B cell (primary cell): ENCODE measurements around the gene SERPINA9. TPM values are rescaled to one million over a fixed set of nuclear protein-coding genes. Genes with fewer than 3 reads are reported as not detected.

Experiments used
- ATAC-seq: fragments of 200-7000 bp; cut with Tn5 transposase; one replicate; pipeline ENCODE4 v1.10.0; 2021; ENCODE audit warnings: low read depth, mild to moderate bottlenecking, moderate number of reproducible peaks, moderate library complexity
- CTCF ChIA-PET: fragments of 350-600 bp; sonication (Branson Sonifier 250); formaldehyde crosslinking; loops from one replicate; lab custom pipeline; 2021; ENCODE audit warnings: antibody characterized with exemption, inconsistent platforms; lab: Charles Lee
- POLR2A ChIA-PET: fragments of 350-600 bp; sonication (Branson Sonifier 250); formaldehyde crosslinking; loops from one replicate; lab custom pipeline; 2021; ENCODE audit warnings: antibody characterized with exemption; lab: Charles Lee
- DNase-seq: peaks from one replicate; pipeline ENCODE4 v3.0.0; 2013
- H2AFZ ChIP-seq: 2 replicates; pipeline ENCODE4 v1.6.1; 2012; ENCODE audit warnings: mild to moderate bottlenecking, low read depth, low read length; ENCODE audit not compliant: insufficient read depth, poor library complexity, severe bottlenecking
- H3K27ac ChIP-seq, 2 donors: 1 replicate in 1 of 2; 2 replicates in 1 of 2; pipeline ENCODE4 v1.5.1; 2012 to 2013; ENCODE audit warnings: low read length in 2 of 2, mild to moderate bottlenecking in 2 of 2, moderate library complexity in 1 of 2
- H3K27me3 ChIP-seq, 4 experiments: fragments of 200-600 bp in 1 of 4; sonication (generic) in 1 of 4; replicated peaks in 1 of 4; 1 replicate in 2 of 4; 2 replicates in 2 of 4; pipeline versions ENCODE4 v1.6.1 to v1.7.0; 2013 to 2016; ENCODE audit warnings: low read length in 3 of 4, mild to moderate bottlenecking in 2 of 4, mixed read lengths in 1 of 4, moderate library complexity in 1 of 4; ENCODE audit not compliant: insufficient read depth in 4 of 4, control insufficient read depth in 3 of 4; ENCODE audit errors: control extremely low read depth in 1 of 4
- H3K36me3 ChIP-seq, 2 experiments: replicated peaks in 1 of 2; 1 replicate in 1 of 2; 2 replicates in 1 of 2; pipeline versions ENCODE4 v1.6.1 to v1.7.1; 2013; ENCODE audit warnings: low read length in 1 of 2; ENCODE audit not compliant: insufficient read depth in 2 of 2, control insufficient read depth in 1 of 2; ENCODE audit errors: control extremely low read depth in 1 of 2, extremely low read depth in 1 of 2
- H3K4me1 ChIP-seq, 2 donors: fragments of 200-600 bp in 1 of 2; sonication (generic) in 1 of 2; 1 replicate in 1 of 2; 2 replicates in 1 of 2; pipeline versions ENCODE4 v1.5.1 to v1.6.1; 2013 to 2017; ENCODE audit warnings: low read length in 2 of 2; ENCODE audit not compliant: control insufficient read depth in 2 of 2, insufficient read depth in 2 of 2
- H3K4me2 ChIP-seq: replicated peaks from 2 replicates; pipeline ENCODE3; 2012; ENCODE audit warnings: mild to moderate bottlenecking, low read depth, low read length; ENCODE audit not compliant: poor library complexity, severe bottlenecking
- H3K4me3 ChIP-seq, 5 experiments: fragments of 200-600 bp in 1 of 5; sonication (generic) in 1 of 5; 1 replicate in 3 of 5; 2 replicates in 2 of 5; pipeline versions ENCODE4 v1.5.1 to v1.7.0; 2011 to 2016; ENCODE audit warnings: low read length in 4 of 5, mild to moderate bottlenecking in 4 of 5, low read depth in 2 of 5, control low read depth in 1 of 5, moderate library complexity in 1 of 5; ENCODE audit not compliant: insufficient read depth in 1 of 5; ENCODE audit errors: control extremely low read depth in 1 of 5, extremely low read depth in 1 of 5
- H3K79me2 ChIP-seq: fragments of 200-600 bp; sonication (generic); one replicate; pipeline ENCODE4 v1.6.0; 2016; ENCODE audit warnings: low read length; ENCODE audit not compliant: control insufficient read depth, insufficient read depth
- H3K9ac ChIP-seq: fragments of 200-600 bp; sonication (generic); 2 replicates; pipeline ENCODE4 v1.6.1; 2017; ENCODE audit warnings: mild to moderate bottlenecking, low read length, moderate library complexity
- H3K9me3 ChIP-seq, 3 donors: one replicate each; pipeline versions ENCODE4 v1.6.1 to v1.7.1; 2013; ENCODE audit warnings: low read length in 2 of 3; ENCODE audit not compliant: control insufficient read depth in 2 of 3, insufficient read depth in 1 of 3; ENCODE audit errors: control extremely low read depth in 1 of 3
- H4K20me1 ChIP-seq: 2 replicates; pipeline ENCODE4 v1.6.0; 2012; ENCODE audit warnings: mild to moderate bottlenecking, low read length; ENCODE audit not compliant: insufficient read depth, control insufficient read depth, poor library complexity, severe bottlenecking
- H3K27ac Mint-ChIP-seq: one replicate; pipeline ENCODE4 v1.8.0; 2021; ENCODE audit warnings: mixed read lengths
- H3K27me3 Mint-ChIP-seq: one replicate; pipeline ENCODE4 v1.8.0; 2021; ENCODE audit warnings: mixed read lengths
- H3K4me1 Mint-ChIP-seq: one replicate; pipeline ENCODE4 v1.8.0; 2021; ENCODE audit warnings: mixed read lengths
- H3K4me3 Mint-ChIP-seq: one replicate; pipeline ENCODE4 v1.8.0; 2021; ENCODE audit warnings: mixed read lengths
- H3K9me3 Mint-ChIP-seq: one replicate; pipeline ENCODE4 v1.8.0; 2022; ENCODE audit warnings: mixed read lengths; ENCODE audit not compliant: insufficient read depth
- EZH2 ChIP-seq: IDR thresholded peaks from 2 replicates; pipeline ENCODE4 v1.6.1; 2012; ENCODE audit warnings: borderline replicate concordance, low read depth, mild to moderate bottlenecking, moderate library complexity, low read length; ENCODE audit not compliant: insufficient read depth, poor library complexity, severe bottlenecking
- WGBS: methylation state at CpG from one replicate; pipeline ENCODE4 v1.1.5; 2013; ENCODE audit warnings: missing lambda C conversion rate; ENCODE audit not compliant: insufficient coverage; 5-methylcytosine and 5-hydroxymethylcytosine counted together
- intact Hi-C: fragments of 100-400 bp; cut with micrococcal nuclease; formaldehyde crosslinking; loops from one replicate; pipeline ENCODE4 v1.10.0; 2022
- polyA plus RNA-seq: library from polyadenylated mRNA; depleted of rRNA; stranded (reverse); fragments of >200 nt; gene quantifications from 2 replicates; pipeline ENCODE4 v1.2.3, GENCODE V29; 2012
- total RNA-seq, 2 donors: library from RNA; stranded (reverse); fragments of 120-200 nt in 1 of 2; gene quantifications; 1 replicate in 1 of 2; 2 replicates in 1 of 2; pipeline versions ENCODE4 v1.2.3 to v1.2.4, GENCODE V29; 2013 to 2022
- TF ChIP-seq, protein P1 (sequence below): fragments of 200-600 bp; IDR thresholded peaks from one replicate; pipeline ENCODE4 v1.8.0; 2022; ENCODE audit warnings: antibody characterized with exemption, mild to moderate bottlenecking

SERPINA9 gene
- total and polyA plus RNA-seq, 2 donors (not counting 1 experiment from before 2014, with no cell fraction given), result 0.74 TPM; not detected in 1

DNA sequence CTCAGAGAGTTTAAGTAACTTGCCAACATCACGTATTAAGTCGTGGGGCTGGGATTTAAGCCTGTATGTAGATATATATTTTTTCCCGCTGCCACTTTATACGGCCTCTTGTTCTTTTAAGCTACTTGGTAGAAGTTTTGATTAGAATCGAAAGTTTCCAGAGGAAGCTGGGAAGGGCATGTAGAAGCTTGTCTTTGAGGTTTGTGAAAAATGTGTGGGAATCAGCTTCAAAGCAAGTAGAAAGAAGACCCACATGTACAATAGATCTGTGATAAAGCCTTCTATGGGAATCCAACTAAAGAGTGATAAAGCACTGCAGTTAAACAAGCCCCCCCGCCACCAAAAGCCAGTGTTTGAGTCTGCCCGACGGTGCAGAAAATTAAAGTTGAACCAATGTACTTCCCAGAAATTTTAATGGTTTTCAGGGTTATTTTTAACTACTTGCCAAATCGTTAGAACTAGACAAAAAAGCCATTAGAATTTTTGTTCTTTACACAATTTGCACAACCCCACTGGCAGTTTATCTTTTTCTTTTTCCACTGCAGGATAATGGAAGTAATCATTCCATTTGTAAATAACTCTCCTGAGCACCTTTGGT is 48.9 kb downstream of the SERPINA9 start:
- WGBS, result 91% methylated on average over 4 of the region's 9 CpGs

DNA sequence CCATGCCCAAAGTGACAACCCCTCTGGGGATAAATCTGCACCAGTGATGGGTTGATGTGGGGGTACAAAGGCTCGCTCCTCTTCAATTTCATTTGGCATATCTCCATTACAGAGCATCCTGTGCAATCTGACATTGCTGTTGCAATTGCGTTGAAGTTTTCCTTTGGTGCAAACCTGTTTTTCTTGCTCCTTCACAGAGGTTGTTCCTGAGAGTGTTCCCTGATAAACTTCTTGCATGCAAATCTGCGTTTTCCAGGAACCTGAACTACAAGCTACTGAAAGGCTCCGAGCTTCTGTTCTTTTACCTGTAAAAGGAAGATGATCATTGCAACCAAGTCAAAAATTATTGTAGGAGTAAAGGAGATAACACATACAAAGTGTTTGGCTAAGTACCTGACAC is 49.5 kb downstream of the SERPINA9 start:
- Histone ChIP-seq H3K4me2 (no peak overlapping the region), H3K4me3 (no peak overlapping the region), H3K9me3 (peaks cover 0 to 3% (median 0%) of the 10 kb centered on the region in 3 donors), H3K4me1 (no peaks in the 10 kb centered on the region), H2AFZ (no peak overlapping the region), H3K36me3 (no peaks in the 10 kb centered on the region), H4K20me1 (no peaks in the 10 kb centered on the region), H3K27ac (no peak overlapping the region), H3K79me2 (no peaks in the 10 kb centered on the region), H3K9ac (no peak overlapping the region), H3K27me3 (peaks cover 0 to 5% (median 0%) of the 10 kb centered on the region in 4 experiments)
- Mint-ChIP-seq H3K4me1 (peaks cover 1% of the 10 kb centered on the region), H3K4me3 (no peak overlapping the region), H3K27ac (no peak overlapping the region), H3K9me3 (no peaks in the 10 kb centered on the region), H3K27me3 (peaks cover 8% of the 10 kb centered on the region)
- ChIA-PET CTCF (interaction anchor here (1.6 to 3.1 kb wide), 2 partner anchors 60 to 123 kb away, joined by 5 to 18 read pairs; no protein-coding TSS in a partner anchor), POLR2A (no interaction called here)
- no peak for TF ChIP-seq EZH2
- TF ChIP-seq, protein P1, sequence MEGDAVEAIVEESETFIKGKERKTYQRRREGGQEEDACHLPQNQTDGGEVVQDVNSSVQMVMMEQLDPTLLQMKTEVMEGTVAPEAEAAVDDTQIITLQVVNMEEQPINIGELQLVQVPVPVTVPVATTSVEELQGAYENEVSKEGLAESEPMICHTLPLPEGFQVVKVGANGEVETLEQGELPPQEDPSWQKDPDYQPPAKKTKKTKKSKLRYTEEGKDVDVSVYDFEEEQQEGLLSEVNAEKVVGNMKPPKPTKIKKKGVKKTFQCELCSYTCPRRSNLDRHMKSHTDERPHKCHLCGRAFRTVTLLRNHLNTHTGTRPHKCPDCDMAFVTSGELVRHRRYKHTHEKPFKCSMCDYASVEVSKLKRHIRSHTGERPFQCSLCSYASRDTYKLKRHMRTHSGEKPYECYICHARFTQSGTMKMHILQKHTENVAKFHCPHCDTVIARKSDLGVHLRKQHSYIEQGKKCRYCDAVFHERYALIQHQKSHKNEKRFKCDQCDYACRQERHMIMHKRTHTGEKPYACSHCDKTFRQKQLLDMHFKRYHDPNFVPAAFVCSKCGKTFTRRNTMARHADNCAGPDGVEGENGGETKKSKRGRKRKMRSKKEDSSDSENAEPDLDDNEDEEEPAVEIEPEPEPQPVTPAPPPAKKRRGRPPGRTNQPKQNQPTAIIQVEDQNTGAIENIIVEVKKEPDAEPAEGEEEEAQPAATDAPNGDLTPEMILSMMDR, result no peak
- ATAC-seq, result no peak
- intact Hi-C loops, result no loop called here
- DNase-seq, result no peak
- WGBS, result 90% methylated on average over 1 of the region's 4 CpGs

More for the DNA sequence above, 48.9 kb downstream of the SERPINA9 start:
- CTCF ChIA-PET, result interaction anchor here (3.1 kb wide), 1 partner anchor 59 kb away, joined by 18 read pairs; no protein-coding TSS in a partner anchor
- H3K4me2 ChIP-seq, result no peak overlapping the region
- H2AFZ ChIP-seq, result no peak overlapping the region
- no peaks in the 10 kb centered on the region for H3K9me3 Mint-ChIP-seq
- no peak overlapping the region for H3K27ac Mint-ChIP-seq
- intact Hi-C loops, result no loop called here
- no peaks in the 10 kb centered on the region for H3K36me3 ChIP-seq
- peaks cover 0 to 3% (median 0%) of the 10 kb centered on the region in 3 donors for H3K9me3 ChIP-seq
- DNase-seq (no peak), ATAC-seq (no peak)
- H3K4me1 ChIP-seq, result no peaks in the 10 kb centered on the region
- POLR2A ChIA-PET, result no interaction called here
- no peak overlapping the region for H3K4me3 Mint-ChIP-seq
- peaks cover 1% of the 10 kb centered on the region for H3K4me1 Mint-ChIP-seq
- no peak overlapping the region for H3K9ac ChIP-seq
- no peaks in the 10 kb centered on the region for H3K79me2 ChIP-seq
- H3K27me3 Mint-ChIP-seq, result peaks cover 8% of the 10 kb centered on the region
- TF ChIP-seq, protein P1, result no peak
- no peak for TF ChIP-seq EZH2
- H3K27me3 ChIP-seq, result peaks cover 0 to 5% (median 0%) of the 10 kb centered on the region in 4 experiments
- H3K4me3 ChIP-seq, result no peak overlapping the region
- no peaks in the 10 kb centered on the region for H4K20me1 ChIP-seq
- no peak overlapping the region for H3K27ac ChIP-seq
